Caco-2 (cell line): ENCODE data around the gene FAHD1. TPM values are rescaled to one million over a fixed set of nuclear protein-coding genes. Genes with fewer than 3 reads are reported as not detected.

Experiments
- BruUV-seq: library from RNA; stranded (reverse); fragments of 400-500 nt; replicated peaks from 2 replicates; lab custom pipeline; 2021; lab: Mats Ljungman, UMichigan
- CTCF ChIA-PET: fragments of 300-600 bp; sonication (Branson Sonifier 250); formaldehyde crosslinking; loops from one replicate; lab custom pipeline; 2022; ENCODE audit warnings: antibody characterized with exemption; lab: Charles Lee
- POLR2A ChIA-PET: fragments of 300-600 bp; sonication (Branson Sonifier 250); formaldehyde crosslinking; loops from one replicate; lab custom pipeline; 2022; ENCODE audit warnings: antibody characterized with exemption; lab: Charles Lee
- DNase-seq, 2 experiments: peaks; one replicate each; pipeline versions ENCODE4 v3.0.0 to v3.0.0-alpha.2; 2020 to 2022
- H3K27me3 ChIP-seq: replicated peaks from 2 replicates; pipeline ENCODE4 v1.6.0; 2011; ENCODE audit warnings: low read length; ENCODE audit not compliant: control insufficient read depth, insufficient read depth
- H3K36me3 ChIP-seq: 2 replicates; pipeline ENCODE4 v1.5.1; 2011; ENCODE audit warnings: low read length; ENCODE audit not compliant: control insufficient read depth, insufficient read depth
- H3K4me1 ChIP-seq: fragments of 250-450 bp; sonication (Bioruptor Pico); 2 replicates; pipeline ENCODE4 v1.5.1; 2020; ENCODE audit warnings: mild to moderate bottlenecking
- H3K4me3 ChIP-seq: 2 replicates; pipeline ENCODE4 v1.5.1; 2011; ENCODE audit warnings: low read depth, mild to moderate bottlenecking, control low read depth, low read length
- H3K9me3 ChIP-seq: fragments of 250-450 bp; sonication (Bioruptor Pico); 2 replicates; pipeline ENCODE4 v1.5.1; 2020; ENCODE audit warnings: mild to moderate bottlenecking, moderate library complexity
- H3K27ac Mint-ChIP-seq: one replicate; pipeline ENCODE4 v1.8.0; 2022; ENCODE audit warnings: mixed read lengths; ENCODE audit not compliant: unreplicated experiment
- H3K27me3 Mint-ChIP-seq: one replicate; pipeline ENCODE4 v1.8.0; 2022; ENCODE audit warnings: mixed read lengths; ENCODE audit not compliant: insufficient read depth, unreplicated experiment
- H3K36me3 Mint-ChIP-seq: one replicate; pipeline ENCODE4 v1.8.0; 2022; ENCODE audit warnings: mild to moderate bottlenecking, mixed read lengths; ENCODE audit not compliant: insufficient read depth, unreplicated experiment
- H3K4me1 Mint-ChIP-seq: one replicate; pipeline ENCODE4 v1.8.0; 2022; ENCODE audit warnings: low read depth, mixed read lengths; ENCODE audit not compliant: unreplicated experiment
- H3K4me3 Mint-ChIP-seq: one replicate; pipeline ENCODE4 v1.8.0; 2022; ENCODE audit warnings: mild to moderate bottlenecking, moderate library complexity, mixed read lengths; ENCODE audit not compliant: unreplicated experiment
- H3K9me3 Mint-ChIP-seq: one replicate; pipeline ENCODE4 v1.8.0; 2022; ENCODE audit warnings: mixed read lengths; ENCODE audit not compliant: unreplicated experiment
- CTCF ChIP-seq, 2 experiments: fragments of 200-600 bp in 1 of 2; IDR thresholded peaks; 1 replicate in 1 of 2; 2 replicates in 1 of 2; pipeline versions ENCODE4 v1.5.1 to v1.8.0; 2011 to 2022; ENCODE audit warnings: antibody characterized with exemption in 1 of 2, control low read depth in 1 of 2, inconsistent platforms in 1 of 2, low read depth in 1 of 2, low read length in 1 of 2, mild to moderate bottlenecking in 1 of 2, moderate library complexity in 1 of 2; ENCODE audit not compliant: insufficient read depth in 1 of 2, severe bottlenecking in 1 of 2, unreplicated experiment in 1 of 2
- intact Hi-C: fragments of 100-400 bp; cut with micrococcal nuclease; formaldehyde crosslinking; loops from one replicate; pipeline ENCODE4 v1.10.0; 2022; ENCODE audit not compliant: unreplicated experiment
- total RNA-seq: library from RNA; stranded (reverse); gene quantifications from 2 replicates; pipeline ENCODE4 v1.2.3, GENCODE V29; 2022

The FAHD1 gene
- total RNA-seq, 1 experiment from 2014 or later, result 16.5 TPM

GRCh38 chr16:1787322-1788094, 39.5 kb upstream of the FAHD1 start:
- no peaks in the 10 kb centered on the region for H3K9me3 Mint-ChIP-seq
- H3K4me1 Mint-ChIP-seq, result no peaks in the 10 kb centered on the region
- CTCF ChIA-PET, result no interaction called here
- TF ChIP-seq CTCF (IDR thresholded peaks at IDR 0.05; ENCODE audit: insufficient read depth in 1 of 2, low read depth in 1 of 2, low read length in 1 of 2, severe bottlenecking in 1 of 2, unreplicated experiment in 1 of 2), result no peak
- no TSS peak for BruUV-seq
- DNase-seq, result no peak
- POLR2A ChIA-PET, result no interaction called here
- Histone ChIP-seq H3K27me3 (no peaks in the 10 kb centered on the region), H3K36me3 (peaks cover 2% of the 10 kb centered on the region; the same call in 1 of the 2 replicates), H3K9me3 (no peaks in the 10 kb centered on the region), H3K4me1 (no peaks in the 10 kb centered on the region), H3K4me3 (no peak overlapping the region)
- no peaks in the 10 kb centered on the region for H3K27me3 Mint-ChIP-seq
- peaks cover 32% of the 10 kb centered on the region for H3K36me3 Mint-ChIP-seq
- H3K27ac Mint-ChIP-seq, result no peak overlapping the region
- no peak overlapping the region for H3K4me3 Mint-ChIP-seq
- intact Hi-C loops, result no loop called here

GRCh38 chr16:1788095-1788707, 38.8 kb upstream of the FAHD1 start:
- no peak overlapping the region for H3K4me3 Mint-ChIP-seq
- H3K27ac Mint-ChIP-seq, result no peak overlapping the region
- Histone ChIP-seq H3K9me3 (no peaks in the 10 kb centered on the region), H3K27me3 (no peaks in the 10 kb centered on the region), H3K4me3 (no peak overlapping the region), H3K4me1 (no peaks in the 10 kb centered on the region), H3K36me3 (peaks cover 2% of the 10 kb centered on the region; the same call in 1 of the 2 replicates)
- no peaks in the 10 kb centered on the region for H3K9me3 Mint-ChIP-seq
- no peak for TF ChIP-seq CTCF (IDR thresholded peaks at IDR 0.05; ENCODE audit: insufficient read depth in 1 of 2, low read depth in 1 of 2, low read length in 1 of 2, severe bottlenecking in 1 of 2, unreplicated experiment in 1 of 2)
- H3K4me1 Mint-ChIP-seq, result no peaks in the 10 kb centered on the region
- DNase-seq, result no peak
- peaks cover 25% of the 10 kb centered on the region for H3K36me3 Mint-ChIP-seq
- H3K27me3 Mint-ChIP-seq, result no peaks in the 10 kb centered on the region
- CTCF ChIA-PET, result no interaction called here
- BruUV-seq, result no TSS peak
- POLR2A ChIA-PET, result no interaction called here
- intact Hi-C loops, result no loop called here

GRCh38 chr16:1788708-1789100, 38.3 kb upstream of the FAHD1 start:
- Histone ChIP-seq H3K27me3 (no peaks in the 10 kb centered on the region), H3K4me1 (no peaks in the 10 kb centered on the region), H3K36me3 (peaks cover 2% of the 10 kb centered on the region; the same call in 1 of the 2 replicates), H3K4me3 (no peak overlapping the region), H3K9me3 (no peaks in the 10 kb centered on the region)
- BruUV-seq, result no TSS peak
- no peak overlapping the region for H3K4me3 Mint-ChIP-seq
- DNase-seq, result no peak
- no peaks in the 10 kb centered on the region for H3K9me3 Mint-ChIP-seq
- H3K27me3 Mint-ChIP-seq, result no peaks in the 10 kb centered on the region
- ChIA-PET CTCF (no interaction called here), POLR2A (interaction anchor here (0.6 kb wide), 1 partner anchor 111 kb away, joined by 3 read pairs; the partner anchor contains the start of gene JPT2)
- H3K4me1 Mint-ChIP-seq, result no peaks in the 10 kb centered on the region
- TF ChIP-seq CTCF (IDR thresholded peaks at IDR 0.05; ENCODE audit: insufficient read depth in 1 of 2, low read depth in 1 of 2, low read length in 1 of 2, severe bottlenecking in 1 of 2, unreplicated experiment in 1 of 2), result no peak
- intact Hi-C loops, result no loop called here
- H3K36me3 Mint-ChIP-seq, result peaks cover 23% of the 10 kb centered on the region
- H3K27ac Mint-ChIP-seq, result no peak overlapping the region
